Central memory CD8-positive, alpha-beta T cell (primary cell): ENCODE data around the gene MRPS27.

ENCODE experiments used
- ATAC-seq: fragments of 150-1000 bp; cut with Tn5 transposase; replicated peaks from 2 replicates; pipeline ENCODE4 v1.10.0; 2022; ENCODE audit warnings: mild to moderate bottlenecking, moderate FRiP score, moderate number of reproducible peaks; ENCODE audit not compliant: poor library complexity, severe bottlenecking; ENCODE audit errors: extremely low read depth
- DNase-seq, 2 donors: peaks; one replicate each; pipeline ENCODE4 v3.0.0; 2021; ENCODE audit warnings: low spot score in 2 of 2
- H3K27ac Mint-ChIP-seq: one replicate; pipeline ENCODE4 v1.8.0; 2022; ENCODE audit warnings: low read depth, mild to moderate bottlenecking, moderate library complexity, mixed read lengths
- H3K27me3 Mint-ChIP-seq: one replicate; pipeline ENCODE4 v1.8.0; 2022; ENCODE audit warnings: mixed read lengths
- H3K36me3 Mint-ChIP-seq: one replicate; pipeline ENCODE4 v1.8.0; 2022; ENCODE audit warnings: mild to moderate bottlenecking, moderate library complexity, mixed read lengths; ENCODE audit not compliant: insufficient read depth
- H3K4me1 Mint-ChIP-seq: one replicate; pipeline ENCODE4 v1.8.0; 2022; ENCODE audit warnings: mixed read lengths
- H3K4me3 Mint-ChIP-seq: one replicate; pipeline ENCODE4 v1.8.0; 2022; ENCODE audit warnings: mild to moderate bottlenecking, moderate library complexity, mixed read lengths
- H3K9me3 Mint-ChIP-seq: one replicate; pipeline ENCODE4 v1.8.0; 2022; ENCODE audit warnings: mixed read lengths

Gene MRPS27

DNA sequence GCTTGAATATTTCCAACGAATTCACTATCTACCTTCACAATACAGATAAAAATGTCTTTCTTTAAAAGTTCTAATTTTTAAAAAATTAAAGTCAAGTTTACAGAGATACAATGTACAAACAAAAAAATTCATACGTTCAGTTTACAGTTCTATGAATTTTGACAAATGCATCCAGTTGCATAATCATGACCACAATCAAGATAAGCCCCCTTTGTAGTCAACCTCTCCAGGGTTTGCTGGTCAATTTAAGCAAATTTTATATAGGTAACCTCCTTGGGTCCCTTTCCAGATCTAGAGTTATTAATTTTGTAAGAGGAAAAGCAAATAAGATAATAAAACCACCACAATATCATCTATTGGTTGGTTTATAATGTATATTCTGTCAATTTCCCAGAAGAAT lies 76.3 kb downstream of the MRPS27 start:
- DNase-seq (no peak), ATAC-seq (no peak)
- H3K4me1 Mint-ChIP-seq = peaks cover 22% of the 10 kb centered on the region
- H3K36me3 Mint-ChIP-seq = no peaks in the 10 kb centered on the region
- no peaks in the 10 kb centered on the region for H3K9me3 Mint-ChIP-seq
- H3K27ac Mint-ChIP-seq = no peak overlapping the region
- H3K4me3 Mint-ChIP-seq = no peak overlapping the region
- no peaks in the 10 kb centered on the region for H3K27me3 Mint-ChIP-seq

- H3K36me3 Mint-ChIP-seq = no peaks in the 10 kb centered on the region
- DNase-seq (no peak), ATAC-seq (no peak)
- peaks cover 22% of the 10 kb centered on the region for H3K4me1 Mint-ChIP-seq
- H3K27ac Mint-ChIP-seq = no peak overlapping the region
- no peak overlapping the region for H3K4me3 Mint-ChIP-seq
- H3K9me3 Mint-ChIP-seq = no peaks in the 10 kb centered on the region
- no peaks in the 10 kb centered on the region for H3K27me3 Mint-ChIP-seq
Observed at GRCh38 chr5:72242796-72243475, 77.1 kb downstream of the MRPS27 start.

DNA sequence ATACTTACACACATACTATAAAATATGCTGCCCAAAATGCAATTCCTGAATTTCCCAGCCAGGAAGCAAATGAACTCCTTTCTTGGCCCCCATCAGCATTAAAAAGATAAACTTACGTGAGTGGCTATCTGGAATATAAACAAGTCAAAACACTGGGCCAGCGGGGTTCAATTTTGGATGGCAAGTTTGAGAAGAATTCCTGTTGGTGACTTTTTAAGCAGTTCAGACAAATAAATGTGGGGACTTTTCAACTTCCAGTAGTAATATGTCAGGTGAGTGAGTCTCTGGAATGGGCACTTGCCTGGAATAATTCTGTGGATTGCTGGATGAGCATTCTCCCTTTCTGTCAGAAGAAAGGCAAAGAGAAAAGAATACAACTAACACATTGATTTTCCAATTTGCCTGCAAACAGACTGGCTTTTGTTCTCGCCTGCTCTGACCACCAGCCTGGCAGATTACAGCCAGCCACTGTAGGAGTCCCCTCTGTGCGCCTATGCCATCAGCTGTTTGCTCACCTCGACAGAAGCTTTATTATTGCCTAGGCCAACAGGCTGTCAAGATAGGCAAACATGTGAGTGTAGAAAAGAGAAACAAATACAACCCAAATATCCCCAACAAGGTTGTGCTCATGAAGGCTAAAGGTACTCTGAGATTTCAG lies 78.6 kb downstream of the MRPS27 start:
- peaks cover 23% of the 10 kb centered on the region for H3K4me1 Mint-ChIP-seq
- no peak for ATAC-seq
- H3K4me3 Mint-ChIP-seq = no peak overlapping the region
- DNase-seq = no peak
- H3K27me3 Mint-ChIP-seq = no peaks in the 10 kb centered on the region
- no peak overlapping the region for H3K27ac Mint-ChIP-seq
- H3K9me3 Mint-ChIP-seq = no peaks in the 10 kb centered on the region
- peaks cover 5% of the 10 kb centered on the region for H3K36me3 Mint-ChIP-seq

GRCh38 chr5:72238712-72239445 lies 81.2 kb downstream of the MRPS27 start:
- no peak for ATAC-seq
- H3K27me3 Mint-ChIP-seq = no peaks in the 10 kb centered on the region
- no peaks in the 10 kb centered on the region for H3K9me3 Mint-ChIP-seq
- peaks cover 21% of the 10 kb centered on the region for H3K4me1 Mint-ChIP-seq
- no peak overlapping the region for H3K4me3 Mint-ChIP-seq
- H3K36me3 Mint-ChIP-seq = peaks cover 9% of the 10 kb centered on the region
- DNase-seq = no peak
- H3K27ac Mint-ChIP-seq = no peak overlapping the region

DNA sequence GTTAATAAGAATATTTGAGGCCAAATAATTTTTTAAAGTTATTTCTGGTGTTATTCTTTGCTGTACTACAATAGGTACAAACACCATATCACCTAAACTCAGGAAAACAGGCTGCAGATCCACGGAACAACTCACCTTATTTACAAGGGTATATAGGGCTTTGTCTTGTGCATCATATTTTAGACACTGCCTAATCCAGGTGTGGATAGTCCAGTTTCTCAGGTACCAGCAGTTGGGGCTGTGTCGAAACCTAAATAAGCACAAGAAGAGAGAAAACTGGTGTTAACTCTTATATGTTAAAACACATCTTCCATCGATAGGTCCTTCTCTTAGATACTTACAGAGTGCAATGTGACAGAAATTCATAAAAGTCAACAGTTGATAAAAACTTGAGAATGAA lies 82.2 kb downstream of the MRPS27 start:
- Mint-ChIP-seq H3K4me1 (peaks cover 24% of the 10 kb centered on the region), H3K36me3 (peaks cover 9% of the 10 kb centered on the region), H3K27me3 (no peaks in the 10 kb centered on the region), H3K4me3 (no peak overlapping the region), H3K27ac (no peak overlapping the region), H3K9me3 (no peaks in the 10 kb centered on the region)
- ATAC-seq (no peak), DNase-seq (no peak)

DNA sequence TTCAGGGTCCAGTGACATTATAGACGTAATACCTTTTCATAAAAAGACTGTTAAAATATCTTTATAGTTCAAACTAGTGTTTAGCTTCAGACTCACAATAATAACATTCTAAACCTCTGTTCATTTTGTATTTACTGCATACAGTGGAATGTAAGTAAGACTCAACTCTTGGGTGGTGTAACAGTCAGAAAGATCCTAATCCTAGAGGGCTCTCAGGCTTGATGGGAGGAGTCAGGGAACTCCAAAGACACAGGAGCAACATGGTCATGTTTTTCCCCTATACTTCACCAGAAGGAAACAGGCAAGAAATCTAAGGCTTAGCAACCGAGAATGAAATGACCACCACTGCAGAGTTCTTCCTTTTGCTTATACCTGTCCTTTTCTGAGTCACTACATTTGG lies 82.6 kb downstream of the MRPS27 start:
- Mint-ChIP-seq H3K9me3 (no peaks in the 10 kb centered on the region), H3K4me3 (no peak overlapping the region), H3K27ac (no peak overlapping the region), H3K36me3 (peaks cover 9% of the 10 kb centered on the region), H3K27me3 (no peaks in the 10 kb centered on the region), H3K4me1 (peaks cover 29% of the 10 kb centered on the region)
- ATAC-seq (no peak), DNase-seq (no peak)

GRCh38 chr5:72235725-72236124 lies 84.3 kb downstream of the MRPS27 start:
- Mint-ChIP-seq H3K4me1 (peaks cover 34% of the 10 kb centered on the region), H3K36me3 (peaks cover 13% of the 10 kb centered on the region), H3K27ac (no peak overlapping the region), H3K27me3 (no peaks in the 10 kb centered on the region), H3K4me3 (peak overlapping the region; percentile 11), H3K9me3 (no peaks in the 10 kb centered on the region)
- no peak for ATAC-seq
- DNase-seq = no peak

DNA sequence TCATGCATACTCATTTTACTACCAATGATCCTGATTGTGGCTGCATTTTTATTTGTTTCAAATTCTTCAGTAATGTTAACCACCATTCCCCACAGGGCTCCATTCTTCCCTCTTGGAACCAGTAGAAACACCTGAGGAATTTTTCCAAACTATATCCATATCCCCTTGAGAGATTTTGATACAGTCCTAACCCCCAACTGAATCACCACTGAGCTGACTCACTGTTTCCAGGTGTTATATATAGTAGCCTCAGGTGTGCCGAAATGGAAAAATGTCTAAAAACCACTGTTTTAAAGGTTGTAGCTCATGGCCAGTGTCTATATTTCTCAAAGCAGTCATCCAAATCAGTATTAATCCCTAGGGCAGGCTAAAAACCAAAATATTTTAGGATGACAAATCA lies 85.2 kb downstream of the MRPS27 start:
- ATAC-seq = no peak
- H3K27ac Mint-ChIP-seq = peak overlapping the region; percentile 75
- peaks cover 34% of the 10 kb centered on the region for H3K4me1 Mint-ChIP-seq
- DNase-seq = no peak
- no peaks in the 10 kb centered on the region for H3K9me3 Mint-ChIP-seq
- H3K27me3 Mint-ChIP-seq = no peaks in the 10 kb centered on the region
- H3K4me3 Mint-ChIP-seq = peak overlapping the region; percentile 53
- peaks cover 15% of the 10 kb centered on the region for H3K36me3 Mint-ChIP-seq

DNA sequence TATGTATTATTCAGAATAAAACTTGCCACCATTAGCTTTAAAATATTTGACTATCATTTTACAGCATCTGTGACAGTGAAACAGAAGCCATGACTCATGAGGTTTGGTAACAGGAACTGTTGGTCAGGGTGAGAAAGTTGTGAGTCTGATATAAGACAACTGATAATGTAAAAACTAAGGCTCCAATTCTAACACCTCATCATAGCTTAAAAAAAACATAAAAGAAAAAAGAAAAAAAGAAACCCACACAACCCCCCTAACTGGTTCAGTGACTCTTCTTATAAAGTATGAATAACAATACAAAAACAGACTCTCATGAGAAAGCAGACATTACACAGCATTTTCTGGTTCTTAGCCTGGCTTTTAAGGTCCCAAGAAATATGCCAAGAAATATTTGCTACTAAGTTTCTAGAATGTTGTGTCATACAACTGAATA lies 85.8 kb downstream of the MRPS27 start:
- ATAC-seq (peak; percentile 98), DNase-seq (peak in 1 of 2 donors; percentile 30)
- Mint-ChIP-seq H3K27ac (peak overlapping the region; percentile 75), H3K27me3 (no peaks in the 10 kb centered on the region), H3K9me3 (no peaks in the 10 kb centered on the region), H3K4me1 (peaks cover 34% of the 10 kb centered on the region), H3K36me3 (peaks cover 15% of the 10 kb centered on the region), H3K4me3 (peak overlapping the region; percentile 53)

DNA sequence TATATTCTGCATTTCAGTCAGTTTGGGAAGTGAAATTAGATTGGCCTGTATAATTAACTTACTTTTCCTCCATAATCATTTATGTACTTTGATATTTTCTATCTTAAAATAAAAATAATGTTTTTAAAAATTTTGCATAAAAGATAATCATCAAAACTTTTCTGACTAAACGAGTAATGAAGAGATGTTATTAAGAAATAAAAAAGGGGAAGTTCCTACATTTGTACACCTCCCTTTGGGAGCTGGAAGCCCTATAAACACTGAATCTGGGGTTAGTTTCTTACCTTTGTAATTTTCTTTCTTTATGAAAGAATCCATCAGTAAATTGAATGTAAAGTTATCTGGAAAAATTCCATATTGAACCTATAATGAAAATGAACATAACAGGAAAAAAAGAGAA lies 86.2 kb downstream of the MRPS27 start:
- Mint-ChIP-seq H3K27ac (peak overlapping the region; percentile 75), H3K36me3 (peaks cover 15% of the 10 kb centered on the region), H3K27me3 (no peaks in the 10 kb centered on the region), H3K4me1 (peaks cover 34% of the 10 kb centered on the region), H3K9me3 (no peaks in the 10 kb centered on the region), H3K4me3 (peak overlapping the region; percentile 53)
- ATAC-seq (no peak), DNase-seq (no peak)

DNA sequence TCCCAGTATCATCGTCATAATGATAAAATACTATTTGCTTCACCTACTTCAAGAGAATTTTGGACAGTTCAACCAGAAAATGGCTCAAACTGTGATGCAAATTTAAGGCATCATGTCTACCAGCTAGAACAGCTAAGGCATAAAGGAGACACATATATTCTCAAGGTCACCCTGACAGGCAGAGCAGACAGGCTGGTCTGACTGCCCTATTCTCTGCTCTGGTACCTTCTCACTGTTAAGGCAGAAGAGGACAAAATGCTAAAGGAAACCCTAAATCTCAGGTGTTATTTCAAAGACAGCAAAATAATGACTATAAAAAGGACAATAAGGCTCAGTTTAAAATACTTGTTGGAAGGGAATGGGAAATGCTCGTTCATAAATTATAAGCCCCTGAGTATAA lies 87.2 kb downstream of the MRPS27 start:
- DNase-seq = no peak
- peak overlapping the region; percentile 54 for H3K4me3 Mint-ChIP-seq
- ATAC-seq = no peak
- H3K27me3 Mint-ChIP-seq = no peaks in the 10 kb centered on the region
- peaks cover 34% of the 10 kb centered on the region for H3K4me1 Mint-ChIP-seq
- peaks cover 16% of the 10 kb centered on the region for H3K36me3 Mint-ChIP-seq
- peak overlapping the region; percentile 56 for H3K27ac Mint-ChIP-seq
- no peaks in the 10 kb centered on the region for H3K9me3 Mint-ChIP-seq

DNA sequence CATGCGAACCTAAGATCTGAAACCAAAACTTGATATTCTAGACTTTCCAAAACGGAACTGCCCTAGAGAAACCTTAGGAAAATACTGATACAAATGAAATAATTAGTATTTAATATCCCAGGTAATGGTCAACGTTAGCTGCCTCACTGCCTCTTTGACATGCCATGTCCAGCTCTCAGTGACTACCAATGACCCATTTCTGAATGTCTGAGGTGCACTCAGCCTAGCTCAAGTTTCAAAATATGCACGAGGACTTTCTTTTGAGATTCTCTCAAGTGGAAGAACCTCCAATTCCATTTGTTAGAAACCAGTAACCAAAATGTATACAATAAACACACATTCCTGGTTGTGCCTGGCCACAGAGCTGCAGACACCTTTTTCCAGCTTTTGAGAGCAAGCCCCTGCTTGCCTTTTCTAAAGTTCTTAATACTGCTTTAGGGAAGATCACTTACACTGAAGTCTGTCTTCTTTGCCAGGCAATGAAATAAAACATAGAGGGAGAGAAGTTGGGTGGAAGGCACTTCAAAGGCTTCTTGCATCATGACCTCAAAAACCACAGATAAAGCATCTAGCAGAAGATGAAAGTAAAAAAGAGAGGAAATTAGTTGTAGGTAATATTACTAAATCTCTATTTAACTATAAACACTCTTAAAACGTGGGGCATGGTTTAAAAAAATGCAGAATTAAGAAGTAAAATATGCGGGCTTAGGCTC lies 87.9 kb downstream of the MRPS27 start:
- no peaks in the 10 kb centered on the region for H3K9me3 Mint-ChIP-seq
- no peaks in the 10 kb centered on the region for H3K27me3 Mint-ChIP-seq
- H3K36me3 Mint-ChIP-seq = peaks cover 15% of the 10 kb centered on the region
- peaks cover 34% of the 10 kb centered on the region for H3K4me1 Mint-ChIP-seq
- H3K4me3 Mint-ChIP-seq = peak overlapping the region; percentile 54
- ATAC-seq (peak; percentile 25), DNase-seq (peak in 1 of 2 donors; percentile 24)
- peak overlapping the region; percentile 56 for H3K27ac Mint-ChIP-seq
